ENCODE results near the gene EFCAB12.

- no peak for TF ChIP-seq CTCF (IDR thresholded peaks at IDR 0.05; ENCODE audit: insufficient read depth, low read depth, low read length)
- no peak for TF ChIP-seq EZH2 (IDR thresholded peaks at IDR 0.05; ENCODE audit: insufficient read depth, low read length)
These were observed 43.7 kb downstream of the EFCAB12 start for GRCh38 chr3:129384594-129385323.

Measured in astrocyte (in vitro differentiated cells and primary cell).